ENCODE data around the gene SPRED2.

SPRED2 gene

GRCh38 chr2:65417509-65418085 is 14.8 kb downstream of the SPRED2 start:
- no peak for DNase-seq
- intact Hi-C loops (cut with DNase I) = no loop called here

GRCh38 chr2:65416945-65417344 is 15.5 kb downstream of the SPRED2 start:
- intact Hi-C loops (cut with DNase I) = no loop called here
- no peak for DNase-seq

GRCh38 chr2:65416321-65416720 is 16.1 kb downstream of the SPRED2 start:
- intact Hi-C loops (cut with DNase I) = no loop called here
- DNase-seq = no peak

- intact Hi-C loops (cut with DNase I) = no loop called here
- no peak for DNase-seq
These were observed 17.3 kb downstream of the SPRED2 start for GRCh38 chr2:65415091-65415490.

- intact Hi-C loops (cut with DNase I) = no loop called here
- no peak for DNase-seq
These were observed 18.8 kb downstream of the SPRED2 start for GRCh38 chr2:65413610-65414009.

- intact Hi-C loops (cut with DNase I) = no loop called here
- DNase-seq = no peak
These were observed 19.3 kb downstream of the SPRED2 start for GRCh38 chr2:65413106-65413505.

- no peak for DNase-seq
- intact Hi-C loops (cut with DNase I) = no loop called here
These were observed 21.2 kb downstream of the SPRED2 start for GRCh38 chr2:65411056-65411795.

- DNase-seq = no peak
These were observed 23.4 kb downstream of the SPRED2 start for GRCh38 chr2:65409045-65409444.

GRCh38 chr2:65407240-65407639 is 25.2 kb downstream of the SPRED2 start:
- intact Hi-C loops (cut with DNase I) = no loop called here
- no peak for DNase-seq

More at GRCh38 chr2:65409045-65409444, 23.4 kb downstream of the SPRED2 start:
- intact Hi-C loops (cut with DNase I) = no loop called here

GRCh38 chr2:65404988-65405697 is 27.3 kb downstream of the SPRED2 start:
- intact Hi-C loops (cut with DNase I) = no loop called here
- DNase-seq = no peak

GRCh38 chr2:65403529-65403915 is 28.9 kb downstream of the SPRED2 start:
- DNase-seq = no peak
- intact Hi-C loops (cut with DNase I) = no loop called here

- no peak for DNase-seq
- intact Hi-C loops (cut with DNase I) = no loop called here
These were observed 29.4 kb downstream of the SPRED2 start for GRCh38 chr2:65402780-65403528.

GRCh38 chr2:65402323-65402722 is 30.1 kb downstream of the SPRED2 start:
- DNase-seq = no peak
- intact Hi-C loops (cut with DNase I) = no loop called here

- DNase-seq = no peak
- intact Hi-C loops (cut with DNase I) = no loop called here
These were observed 35.3 kb downstream of the SPRED2 start for GRCh38 chr2:65397122-65397521.

GRCh38 chr2:65396348-65397026 is 35.9 kb downstream of the SPRED2 start:
- intact Hi-C loops (cut with DNase I) = no loop called here
- DNase-seq = no peak

GRCh38 chr2:65395621-65396347 is 36.6 kb downstream of the SPRED2 start:
- no peak for DNase-seq
- intact Hi-C loops (cut with DNase I) = no loop called here

GRCh38 chr2:65393743-65394422 is 38.5 kb downstream of the SPRED2 start:
- DNase-seq = no peak
- intact Hi-C loops (cut with DNase I) = no loop called here

- intact Hi-C loops (cut with DNase I) = no loop called here
- no peak for DNase-seq
These were observed 39.4 kb downstream of the SPRED2 start for GRCh38 chr2:65393046-65393445.

- intact Hi-C loops (cut with DNase I) = no loop called here
- DNase-seq = peak in 1 of 10 donors; percentile 31
These were observed 39.8 kb downstream of the SPRED2 start for GRCh38 chr2:65392609-65393008.

Data from posterior cingulate gyrus (tissue), 11 donors.